DMS114 treated with DMSO at 0.1 percent for 48 hours (cell line): ENCODE data around the gene PURB.
"Not testable (repeated sequence)": the region's sequence is repeated elsewhere in the genome, so short reads cannot be mapped to it uniquely, and the experiment has no call there.

ENCODE experiments used
- DNase-seq: peaks from one replicate; lab custom pipeline; 2025; ENCODE audit not compliant: unreplicated experiment; lab: John Stamatoyannopoulos, UW

The PURB gene

GRCh38 chr7:44893710-44894234, 8.4 kb upstream of the PURB start:
- DNase-seq = no peak

- no peak for DNase-seq
Observed at GRCh38 chr7:44891791-44892190, 6.5 kb upstream of the PURB start.

GRCh38 chr7:44891372-44891771, 6.0 kb upstream of the PURB start:
- no peak for DNase-seq

- no peak for DNase-seq
Observed at GRCh38 chr7:44889086-44889781, 3.9 kb upstream of the PURB start.

GRCh38 chr7:44887293-44887692, 2.0 kb upstream of the PURB start:
- no peak for DNase-seq

- DNase-seq = no peak
Observed at GRCh38 chr7:44884621-44885393, 523 bp downstream of the PURB start.

- no peak for DNase-seq
Observed at GRCh38 chr7:44883961-44884620, 1.2 kb downstream of the PURB start.

GRCh38 chr7:44882899-44883298, 2.4 kb downstream of the PURB start:
- DNase-seq = no peak

GRCh38 chr7:44881610-44882009, 3.7 kb downstream of the PURB start:
- no peak for DNase-seq

- no peak for DNase-seq
Observed at GRCh38 chr7:44881066-44881600, 4.2 kb downstream of the PURB start.

- DNase-seq = no peak
Observed at GRCh38 chr7:44880317-44881018, 4.9 kb downstream of the PURB start.

GRCh38 chr7:44876393-44876792, 8.9 kb downstream of the PURB start:
- DNase-seq = no peak

- DNase-seq = no peak
Observed at GRCh38 chr7:44875241-44875640, 10.1 kb downstream of the PURB start.

GRCh38 chr7:44872787-44873186, 12.5 kb downstream of the PURB start:
- no peak for DNase-seq

- DNase-seq = not testable (repeated sequence)
Observed at GRCh38 chr7:44871918-44872317, 13.4 kb downstream of the PURB start.

GRCh38 chr7:44870780-44871179, 14.6 kb downstream of the PURB start:
- not testable (repeated sequence) for DNase-seq

GRCh38 chr7:44870336-44870735, 15.0 kb downstream of the PURB start:
- not testable (repeated sequence) for DNase-seq

GRCh38 chr7:44867073-44867995, 18.0 kb downstream of the PURB start:
- DNase-seq = no peak

GRCh38 chr7:44861949-44862348, 23.4 kb downstream of the PURB start:
- DNase-seq = not testable (repeated sequence)

GRCh38 chr7:44858161-44858560, 27.2 kb downstream of the PURB start:
- DNase-seq = no peak
